GM20000 (cell line): Measurements from ENCODE around the gene ENTPD6.

Experiments used
- DNase-seq: peaks from one replicate; pipeline ENCODE4 v3.0.0; 2012; ENCODE audit warnings: low spot score
- CTCF ChIP-seq: IDR thresholded peaks from 2 replicates; pipeline ENCODE4 v1.5.1; 2012; ENCODE audit warnings: mild to moderate bottlenecking, control low read depth; ENCODE audit errors: extremely low read depth, missing control alignments

The ENTPD6 gene

GRCh38 chr20:25205277-25206062, 10.0 kb downstream of the ENTPD6 start:
- DNase-seq: no peak
- no peak for TF ChIP-seq CTCF

GRCh38 chr20:25206063-25206403, 10.5 kb downstream of the ENTPD6 start:
- no peak for TF ChIP-seq CTCF

GRCh38 chr20:25206548-25206947, 11.0 kb downstream of the ENTPD6 start:
- DNase-seq: no peak
- no peak for TF ChIP-seq CTCF

More at GRCh38 chr20:25206063-25206403, 10.5 kb downstream of the ENTPD6 start:
- no peak for DNase-seq

GRCh38 chr20:25207149-25207959, 11.8 kb downstream of the ENTPD6 start:
- TF ChIP-seq CTCF: no peak
- no peak for DNase-seq

- DNase-seq: no peak
- no peak for TF ChIP-seq CTCF
Measured at GRCh38 chr20:25207960-25208534, 12.5 kb downstream of the ENTPD6 start.

GRCh38 chr20:25209400-25209799, 13.9 kb downstream of the ENTPD6 start:
- no peak for DNase-seq
- TF ChIP-seq CTCF: no peak

GRCh38 chr20:25209911-25210310, 14.4 kb downstream of the ENTPD6 start:
- DNase-seq: no peak
- no peak for TF ChIP-seq CTCF
